SK-N-MC (cell line): ENCODE data around the gene PDCD11.

Experiments used
- EZH2 ChIP-seq: fragments of 200-600 bp; sonication (generic); IDR thresholded peaks from one replicate; pipeline ENCODE4 v1.6.1; 2017; ENCODE audit warnings: antibody characterized with exemption
- FOXP2 ChIP-seq: optimal IDR thresholded peaks from 2 replicates; pipeline ENCODE3; 2011; ENCODE audit warnings: mild to moderate bottlenecking, moderate library complexity; ENCODE audit not compliant: insufficient read depth; ENCODE audit errors: extremely low read length, control extremely low read depth
- POLR2AphosphoS5 ChIP-seq: IDR thresholded peaks from 2 replicates; pipeline ENCODE4 v1.6.1; 2012; ENCODE audit warnings: mild to moderate bottlenecking, low read depth, low read length, borderline replicate concordance

GRCh38 chr10:103440416-103440815 is 44.0 kb downstream of the PDCD11 start:
- no peak for TF ChIP-seq POLR2AphosphoS5
- TF ChIP-seq EZH2: no peak
- no peak for TF ChIP-seq FOXP2
